ENCODE results near the gene LCE2A.
"Not testable (repeated sequence)": the region's sequence is repeated elsewhere in the genome, so short reads cannot be mapped to it uniquely, and the experiment has no call there.

The LCE2A gene

GRCh38 chr1:152663098-152663497, 35.0 kb upstream of the LCE2A start, which contains the start of gene LCE2D:
TSS of gene LCE2D (plus strand) at chr1:152663380. CDS start at chr1:152664106, 726 bp downstream.
- H3K36me3 ChIP-seq (replicated peaks) = no peaks in the 10 kb centered on the region
- no peak for DNase-seq
- H3K4me3 ChIP-seq (ENCODE audit: low read depth, low read length) = no peak within 1 kb of the TSS
- TF ChIP-seq CTCF (IDR thresholded peaks at IDR 0.05; ENCODE audit: low read depth, low read length, missing control alignments) = no peak
- in situ Hi-C loops (cut with HindIII; ENCODE audit: low pct_ligation_motif_present, low sequenced_read_pairs) = no loop called here
- H3K27me3 ChIP-seq (replicated peaks) = no peaks in the 10 kb centered on the region
- H3K27ac ChIP-seq = no peak within 1 kb of the TSS

GRCh38 chr1:152666171-152666570, 32.0 kb upstream of the LCE2A start:
- H3K36me3 ChIP-seq (replicated peaks); H3K27me3 ChIP-seq (replicated peaks); in situ Hi-C loops (cut with HindIII; ENCODE audit: low pct_ligation_motif_present, low sequenced_read_pairs); H3K4me3 ChIP-seq (ENCODE audit: low read depth, low read length); DNase-seq; H3K27ac ChIP-seq: not testable (repeated sequence)

- no peaks in the 10 kb centered on the region for H3K27me3 ChIP-seq (replicated peaks)
- H3K36me3 ChIP-seq (replicated peaks) = no peaks in the 10 kb centered on the region
- TF ChIP-seq CTCF (IDR thresholded peaks at IDR 0.05; ENCODE audit: low read depth, low read length, missing control alignments) = no peak
- H3K27ac ChIP-seq = no peak overlapping the region
- DNase-seq = no peak
- in situ Hi-C loops (cut with HindIII; ENCODE audit: low pct_ligation_motif_present, low sequenced_read_pairs) = no loop called here
- H3K4me3 ChIP-seq (ENCODE audit: low read depth, low read length) = no peak overlapping the region
Observed at GRCh38 chr1:152667648-152668047, 30.5 kb upstream of the LCE2A start.

- H3K36me3 ChIP-seq (replicated peaks) = no peaks in the 10 kb centered on the region
- TF ChIP-seq CTCF (IDR thresholded peaks at IDR 0.05; ENCODE audit: low read depth, low read length, missing control alignments) = no peak
- in situ Hi-C loops (cut with HindIII; ENCODE audit: low pct_ligation_motif_present, low sequenced_read_pairs) = no loop called here
- no peak overlapping the region for H3K4me3 ChIP-seq (ENCODE audit: low read depth, low read length)
- no peak for DNase-seq
- H3K27me3 ChIP-seq (replicated peaks) = no peaks in the 10 kb centered on the region
- no peak overlapping the region for H3K27ac ChIP-seq
Observed at GRCh38 chr1:152673016-152673415, 25.1 kb upstream of the LCE2A start.

- H3K27me3 ChIP-seq (replicated peaks); DNase-seq; in situ Hi-C loops (cut with HindIII; ENCODE audit: low pct_ligation_motif_present, low sequenced_read_pairs); H3K36me3 ChIP-seq (replicated peaks); H3K27ac ChIP-seq; H3K4me3 ChIP-seq (ENCODE audit: low read depth, low read length): not testable (repeated sequence)
Observed at GRCh38 chr1:152674983-152675382, 23.2 kb upstream of the LCE2A start, which contains the start of gene LCE2C. TSS of gene LCE2C (plus strand) at chr1:152675279. CDS start at chr1:152676016, 737 bp downstream.

- DNase-seq = no peak
- in situ Hi-C loops (cut with HindIII; ENCODE audit: low pct_ligation_motif_present, low sequenced_read_pairs) = no loop called here
- Histone ChIP-seq H3K36me3 (replicated peaks) (no peaks in the 10 kb centered on the region), H3K27me3 (replicated peaks) (no peaks in the 10 kb centered on the region), H3K27ac (no peak overlapping the region), H3K4me3 (ENCODE audit: low read depth, low read length) (no peak overlapping the region)
- no peak for TF ChIP-seq CTCF (IDR thresholded peaks at IDR 0.05; ENCODE audit: low read depth, low read length, missing control alignments)
Observed at GRCh38 chr1:152679459-152679858, 18.7 kb upstream of the LCE2A start.

- H3K36me3 ChIP-seq (replicated peaks) = no peaks in the 10 kb centered on the region
- no peak overlapping the region for H3K27ac ChIP-seq
- DNase-seq = no peak
- no peak for TF ChIP-seq CTCF (IDR thresholded peaks at IDR 0.05; ENCODE audit: low read depth, low read length, missing control alignments)
- in situ Hi-C loops (cut with HindIII; ENCODE audit: low pct_ligation_motif_present, low sequenced_read_pairs) = no loop called here
- H3K4me3 ChIP-seq (ENCODE audit: low read depth, low read length) = no peak overlapping the region
- H3K27me3 ChIP-seq (replicated peaks) = no peaks in the 10 kb centered on the region
Observed at GRCh38 chr1:152681616-152682015, 16.5 kb upstream of the LCE2A start.

All from brain microvascular endothelial cell (primary cell).